GM13976 (cell line): ENCODE data around the gene PI4KA.
"Not testable (repeated sequence)": the region's sequence is repeated elsewhere in the genome, so short reads cannot be mapped to it uniquely, and the experiment has no call there.

Experiments used
- DNase-seq: peaks from one replicate; pipeline ENCODE4 v3.0.0; 2012; ENCODE audit warnings: low spot score
- in situ Hi-C: fragments of 300-500 bp; cut with MboI; formaldehyde crosslinking; loops from one replicate; pipeline ENCODE4 v1.12.0; 2022; ENCODE audit warnings: low sequenced_read_pairs, mixed read lengths, inconsistent platforms; ENCODE audit not compliant: unreplicated experiment
- TF ChIP-seq, protein P1 (sequence below): IDR thresholded peaks from 2 replicates; pipeline ENCODE4 v1.5.1; 2012; ENCODE audit warnings: borderline replicate concordance, mild to moderate bottlenecking; ENCODE audit not compliant: insufficient read depth; ENCODE audit errors: extremely low read depth, missing control alignments, control extremely low read depth

The PI4KA gene

GRCh38 chr22:20671409-20672081 is 187.1 kb downstream of the PI4KA start:
- TF ChIP-seq, protein P1, sequence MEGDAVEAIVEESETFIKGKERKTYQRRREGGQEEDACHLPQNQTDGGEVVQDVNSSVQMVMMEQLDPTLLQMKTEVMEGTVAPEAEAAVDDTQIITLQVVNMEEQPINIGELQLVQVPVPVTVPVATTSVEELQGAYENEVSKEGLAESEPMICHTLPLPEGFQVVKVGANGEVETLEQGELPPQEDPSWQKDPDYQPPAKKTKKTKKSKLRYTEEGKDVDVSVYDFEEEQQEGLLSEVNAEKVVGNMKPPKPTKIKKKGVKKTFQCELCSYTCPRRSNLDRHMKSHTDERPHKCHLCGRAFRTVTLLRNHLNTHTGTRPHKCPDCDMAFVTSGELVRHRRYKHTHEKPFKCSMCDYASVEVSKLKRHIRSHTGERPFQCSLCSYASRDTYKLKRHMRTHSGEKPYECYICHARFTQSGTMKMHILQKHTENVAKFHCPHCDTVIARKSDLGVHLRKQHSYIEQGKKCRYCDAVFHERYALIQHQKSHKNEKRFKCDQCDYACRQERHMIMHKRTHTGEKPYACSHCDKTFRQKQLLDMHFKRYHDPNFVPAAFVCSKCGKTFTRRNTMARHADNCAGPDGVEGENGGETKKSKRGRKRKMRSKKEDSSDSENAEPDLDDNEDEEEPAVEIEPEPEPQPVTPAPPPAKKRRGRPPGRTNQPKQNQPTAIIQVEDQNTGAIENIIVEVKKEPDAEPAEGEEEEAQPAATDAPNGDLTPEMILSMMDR: no peak
- in situ Hi-C loops: no loop called here

GRCh38 chr22:20670457-20671261 is 188.0 kb downstream of the PI4KA start:
- DNase-seq, in situ Hi-C loops: not testable (repeated sequence)

More at GRCh38 chr22:20671409-20672081, 187.1 kb downstream of the PI4KA start:
- no peak for DNase-seq

- in situ Hi-C loops, DNase-seq: not testable (repeated sequence)
Measured at GRCh38 chr22:20669884-20670283, 188.7 kb downstream of the PI4KA start.

GRCh38 chr22:20669471-20669870 is 189.1 kb downstream of the PI4KA start:
- DNase-seq, in situ Hi-C loops: not testable (repeated sequence)

DNA sequence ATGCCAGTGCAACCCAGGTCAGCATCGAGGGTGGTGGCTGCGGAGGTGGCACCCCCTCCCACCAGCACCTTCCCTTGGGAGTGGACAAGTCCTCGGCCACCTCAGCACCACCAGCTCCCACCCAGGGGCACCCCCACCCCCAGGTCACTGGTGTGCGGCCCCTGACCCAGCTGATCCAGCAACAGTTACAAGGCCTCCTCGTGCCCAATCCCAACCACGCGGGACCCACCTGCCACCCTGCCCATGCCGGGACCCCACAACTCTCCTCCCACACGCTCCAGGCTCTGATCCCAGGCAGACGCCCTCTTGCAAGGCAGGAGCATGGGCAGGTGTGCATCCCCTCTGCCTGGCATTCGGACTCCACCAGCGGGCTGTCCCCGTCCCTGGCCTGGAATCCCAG is 189.8 kb downstream of the PI4KA start:
- in situ Hi-C loops, DNase-seq: not testable (repeated sequence)

- in situ Hi-C loops: not testable (repeated sequence)
Measured at GRCh38 chr22:20668226-20668625, 190.4 kb downstream of the PI4KA start.

GRCh38 chr22:20667548-20667947 is 191.1 kb downstream of the PI4KA start:
- in situ Hi-C loops, DNase-seq: not testable (repeated sequence)

More at GRCh38 chr22:20668226-20668625, 190.4 kb downstream of the PI4KA start:
- not testable (repeated sequence) for DNase-seq

GRCh38 chr22:20666560-20666959 is 192.1 kb downstream of the PI4KA start:
- in situ Hi-C loops: no loop called here
- TF ChIP-seq, protein P1: no peak
- no peak for DNase-seq

GRCh38 chr22:20664594-20664959 is 194.0 kb downstream of the PI4KA start:
- TF ChIP-seq, protein P1: no peak
- in situ Hi-C loops: no loop called here

More at GRCh38 chr22:20664594-20664959, 194.0 kb downstream of the PI4KA start:
- DNase-seq: no peak
